ENCODE results near the gene TMEM234.

- TF ChIP-seq CTCF (IDR thresholded peaks at IDR 0.05 in 2 of 3, conservative IDR thresholded peaks at IDR 0.05 in 1 of 3; ENCODE audit: control insufficient read depth in 2 of 3, extremely low read depth in 1 of 3, insufficient read depth in 1 of 3, low read depth in 3 of 3, low read length in 3 of 3), result no peak
- no peak for TF ChIP-seq MYB (IDR thresholded peaks at IDR 0.05; ENCODE audit: borderline replicate concordance, low read depth, low read length)
- TF ChIP-seq YY1 (IDR thresholded peaks at IDR 0.05; ENCODE audit: low read depth, low read length), result no peak
- no peak for TF ChIP-seq FOXM1 (IDR thresholded peaks at IDR 0.05; ENCODE audit: low read depth, low read length)
- no peak for TF ChIP-seq MEF2A (IDR thresholded peaks at IDR 0.05; ENCODE audit: insufficient read depth, low read depth, low read length)
- TF ChIP-seq BHLHE40 (IDR thresholded peaks at IDR 0.05; ENCODE audit: borderline replicate concordance in 1 of 2, low read depth in 2 of 2, low read length in 1 of 2), result no peak
- TF ChIP-seq MAX (IDR thresholded peaks at IDR 0.05; ENCODE audit: low read depth, low read length), result no peak
- TF ChIP-seq LARP7 (IDR thresholded peaks at IDR 0.05), result no peak
- TF ChIP-seq MYC (IDR thresholded peaks at IDR 0.05; ENCODE audit: insufficient read depth, insufficient read length, insufficient replicate concordance, low read length, severe bottlenecking), result no peak
- TF ChIP-seq ZNF274 (IDR thresholded peaks at IDR 0.05; ENCODE audit: insufficient read depth, insufficient read length), result no peak
These were observed 22.5 kb downstream of the TMEM234 start for GRCh38 chr1:32199717-32200072.

Measured in GM12878 (cell line).